HG02642 (cell line): ENCODE measurements around the gene CWC15.
"Not testable (repeated sequence)": the region's sequence is repeated elsewhere in the genome, so short reads cannot be mapped to it uniquely, and the experiment has no call there.

Source experiments
- ATAC-seq: cut with Tn5 transposase; IDR thresholded peaks from one replicate; pipeline ENCODE4 v1.9.1; 2021; ENCODE audit warnings: mild to moderate bottlenecking; ENCODE audit not compliant: unreplicated experiment, poor library complexity

The CWC15 gene

GRCh38 chr11:94922321-94923003, 50.9 kb downstream of the CWC15 start:
- no peak for ATAC-seq

GRCh38 chr11:94920311-94920710, 53.0 kb downstream of the CWC15 start:
- no peak for ATAC-seq

- not testable (repeated sequence) for ATAC-seq
Observed at GRCh38 chr11:94913718-94914394, 59.5 kb downstream of the CWC15 start.

- no peak for ATAC-seq
Observed at GRCh38 chr11:94912806-94913205, 60.5 kb downstream of the CWC15 start.
